Tibial nerve (tissue), 4 donors: ENCODE results near the gene ERVV-1. TPM values are rescaled to one million over a fixed set of nuclear protein-coding genes. Genes with fewer than 3 reads are reported as not detected.
"Not testable (repeated sequence)": the region's sequence is repeated elsewhere in the genome, so short reads cannot be mapped to it uniquely, and the experiment has no call there.

Source experiments
- DNase-seq, 2 donors: peaks; one replicate each; pipeline ENCODE4 v3.0.0-alpha.2; 2019; ENCODE audit warnings: low spot score in 2 of 2
- H3K27ac ChIP-seq, 4 donors: fragments of 200-600 bp; sonication (generic) in 3 of 4; one replicate each; pipeline ENCODE4 v1.5.1; 2017 to 2019; ENCODE audit warnings: mild to moderate bottlenecking in 1 of 4
- H3K27me3 ChIP-seq, 2 donors: fragments of 200-600 bp; sonication (generic) in 1 of 2; one replicate each; pipeline versions ENCODE4 v1.5.1 to v1.6.0; 2017 to 2019
- H3K36me3 ChIP-seq, 3 donors: fragments of 200-600 bp; sonication (generic); one replicate each; pipeline ENCODE4 v1.5.1; 2018 to 2019
- H3K4me1 ChIP-seq, 4 donors: fragments of 200-600 bp; sonication (generic) in 3 of 4; one replicate each; pipeline ENCODE4 v1.5.1; 2017 to 2019
- H3K4me3 ChIP-seq, 4 donors: fragments of 200-600 bp; sonication (generic) in 3 of 4; one replicate each; pipeline ENCODE4 v1.5.1; 2017 to 2019; ENCODE audit warnings: mild to moderate bottlenecking in 1 of 4, moderate library complexity in 1 of 4
- H3K9me3 ChIP-seq, 4 donors: fragments of 200-600 bp; sonication (generic) in 3 of 4; one replicate each; pipeline ENCODE4 v1.5.1; 2017 to 2019
- EP300 ChIP-seq, 2 donors: sonication (generic); formaldehyde crosslinking; IDR thresholded peaks; one replicate each; pipeline ENCODE4 v1.6.1; 2017; ENCODE audit warnings: antibody characterized with exemption in 2 of 2, mild to moderate bottlenecking in 1 of 2
- POLR2A ChIP-seq, 2 donors: fragments of 450-650 bp; IDR thresholded peaks; one replicate each; pipeline ENCODE4 v1.6.1; 2017; ENCODE audit warnings: antibody characterized with exemption in 2 of 2, mild to moderate bottlenecking in 2 of 2, moderate library complexity in 2 of 2
- WGBS, 2 donors: methylation state at CpG; one replicate each; pipeline ENCODE4 v1.1.5; 2018; 5-methylcytosine and 5-hydroxymethylcytosine counted together
- total RNA-seq, 4 donors: library from RNA; depleted of rRNA; stranded (reverse); fragments of >200 nt; gene quantifications; one replicate each; pipeline ENCODE4 v1.1.0, GENCODE V29; 2016
- TF ChIP-seq, protein P1 (sequence below), 5 experiments: fragments of 200-600 bp in 3 of 5; fragments of 450-650 bp in 2 of 5; sonication (generic) in 3 of 5; IDR thresholded peaks; one replicate each; pipeline ENCODE4 v1.5.1; 2016 to 2019; ENCODE audit warnings: antibody characterized with exemption in 5 of 5, mild to moderate bottlenecking in 3 of 5, moderate library complexity in 2 of 5

The ERVV-1 gene, protein sequence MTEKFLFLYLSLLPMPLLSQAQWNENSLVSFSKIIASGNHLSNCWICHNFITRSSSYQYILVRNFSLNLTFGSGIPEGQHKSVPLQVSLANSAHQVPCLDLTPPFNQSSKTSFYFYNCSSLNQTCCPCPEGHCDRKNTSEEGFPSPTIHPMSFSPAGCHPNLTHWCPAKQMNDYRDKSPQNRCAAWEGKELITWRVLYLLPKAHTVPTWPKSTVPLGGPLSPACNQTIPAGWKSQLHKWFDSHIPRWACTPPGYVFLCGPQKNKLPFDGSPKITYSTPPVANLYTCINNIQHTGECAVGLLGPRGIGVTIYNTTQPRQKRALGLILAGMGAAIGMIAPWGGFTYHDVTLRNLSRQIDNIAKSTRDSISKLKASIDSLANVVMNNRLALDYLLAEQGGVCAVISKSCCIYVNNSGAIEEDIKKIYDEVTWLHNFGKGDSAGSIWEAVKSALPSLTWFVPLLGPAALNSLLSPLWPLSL
- not detected for total RNA-seq

DNA sequence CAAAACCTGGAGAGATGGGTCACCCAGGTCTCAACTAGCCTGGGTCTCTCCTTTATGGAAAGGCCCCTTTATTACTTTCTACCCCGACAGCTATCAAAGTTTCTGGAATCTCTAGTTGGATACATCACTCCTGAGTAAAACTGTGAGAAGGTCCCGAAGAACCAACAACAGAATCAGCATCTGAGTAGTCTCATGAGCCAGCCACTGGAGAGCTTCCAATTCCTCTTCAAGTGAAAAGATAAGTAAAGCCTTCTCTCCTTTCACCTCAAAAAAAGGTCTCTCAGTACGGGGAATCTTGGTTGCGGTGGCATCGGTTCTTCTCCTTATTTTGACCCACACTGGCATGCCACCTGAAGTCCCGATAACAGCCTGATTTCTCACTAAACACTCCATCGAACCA lies at the start of gene ERVV-1:
Gene ERVV-1, plus strand, starts transcription at position 301 of the 400 bp plus-strand sequence. CDS start 170 bp downstream, outside the sequence.
- DNase-seq = no peak
- no peak within 1 kb of the TSS for H3K27ac ChIP-seq
- no peaks in the 10 kb centered on the region for H3K36me3 ChIP-seq
- 82 to 89% methylated on average over 7 of the region's 7 CpGs for WGBS, 2 donors
- TF ChIP-seq POLR2A (IDR thresholded peaks at IDR 0.05) (no peak), EP300 (IDR thresholded peaks at IDR 0.05) (no peak)
- TF ChIP-seq, protein P1, sequence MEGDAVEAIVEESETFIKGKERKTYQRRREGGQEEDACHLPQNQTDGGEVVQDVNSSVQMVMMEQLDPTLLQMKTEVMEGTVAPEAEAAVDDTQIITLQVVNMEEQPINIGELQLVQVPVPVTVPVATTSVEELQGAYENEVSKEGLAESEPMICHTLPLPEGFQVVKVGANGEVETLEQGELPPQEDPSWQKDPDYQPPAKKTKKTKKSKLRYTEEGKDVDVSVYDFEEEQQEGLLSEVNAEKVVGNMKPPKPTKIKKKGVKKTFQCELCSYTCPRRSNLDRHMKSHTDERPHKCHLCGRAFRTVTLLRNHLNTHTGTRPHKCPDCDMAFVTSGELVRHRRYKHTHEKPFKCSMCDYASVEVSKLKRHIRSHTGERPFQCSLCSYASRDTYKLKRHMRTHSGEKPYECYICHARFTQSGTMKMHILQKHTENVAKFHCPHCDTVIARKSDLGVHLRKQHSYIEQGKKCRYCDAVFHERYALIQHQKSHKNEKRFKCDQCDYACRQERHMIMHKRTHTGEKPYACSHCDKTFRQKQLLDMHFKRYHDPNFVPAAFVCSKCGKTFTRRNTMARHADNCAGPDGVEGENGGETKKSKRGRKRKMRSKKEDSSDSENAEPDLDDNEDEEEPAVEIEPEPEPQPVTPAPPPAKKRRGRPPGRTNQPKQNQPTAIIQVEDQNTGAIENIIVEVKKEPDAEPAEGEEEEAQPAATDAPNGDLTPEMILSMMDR (IDR thresholded peaks at IDR 0.05) = no peak
- H3K4me1 ChIP-seq = no peaks in the 10 kb centered on the region
- H3K27me3 ChIP-seq = peaks cover 0 to 4% of the 10 kb centered on the region in 2 donors
- peaks cover 0 to 18% (median 0%) of the 10 kb centered on the region in 4 donors for H3K9me3 ChIP-seq
- no peak within 1 kb of the TSS for H3K4me3 ChIP-seq

DNA sequence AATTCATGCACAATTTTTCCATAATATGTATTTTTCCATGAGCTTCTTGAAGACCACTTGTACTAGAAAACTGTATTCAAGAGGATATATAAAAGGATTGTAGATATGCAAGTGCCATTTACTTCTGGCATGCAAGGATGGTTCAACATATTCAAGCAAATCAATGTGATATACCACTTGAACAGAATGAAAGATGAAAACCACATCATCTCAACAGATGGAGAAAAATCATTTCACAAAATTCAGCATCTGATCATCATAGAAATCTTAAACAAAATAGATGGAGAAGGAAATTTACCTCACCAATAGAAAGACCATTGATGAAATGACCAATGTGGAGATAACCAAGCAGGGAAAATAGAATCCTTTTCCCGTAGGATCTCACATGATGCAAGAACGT lies 45.9 kb upstream of the ERVV-1 start:
- H3K27ac ChIP-seq = no peak overlapping the region
- WGBS, 2 donors = 94 to 96% methylated on average over 2 of the region's 2 CpGs
- H3K36me3 ChIP-seq = peaks cover 0 to 44% (median 4%) of the 10 kb centered on the region in 3 donors
- peaks cover 0 to 7% (median 3%) of the 10 kb centered on the region in 4 donors for H3K4me1 ChIP-seq
- TF ChIP-seq, protein P1 (IDR thresholded peaks at IDR 0.05) = no peak
- TF ChIP-seq EP300 (IDR thresholded peaks at IDR 0.05) = no peak
- TF ChIP-seq POLR2A (IDR thresholded peaks at IDR 0.05) = no peak
- H3K27me3 ChIP-seq = no peaks in the 10 kb centered on the region
- no peak overlapping the region for H3K4me3 ChIP-seq
- DNase-seq = no peak
- H3K9me3 ChIP-seq = peaks cover 0 to 27% (median 4%) of the 10 kb centered on the region in 4 donors

DNA sequence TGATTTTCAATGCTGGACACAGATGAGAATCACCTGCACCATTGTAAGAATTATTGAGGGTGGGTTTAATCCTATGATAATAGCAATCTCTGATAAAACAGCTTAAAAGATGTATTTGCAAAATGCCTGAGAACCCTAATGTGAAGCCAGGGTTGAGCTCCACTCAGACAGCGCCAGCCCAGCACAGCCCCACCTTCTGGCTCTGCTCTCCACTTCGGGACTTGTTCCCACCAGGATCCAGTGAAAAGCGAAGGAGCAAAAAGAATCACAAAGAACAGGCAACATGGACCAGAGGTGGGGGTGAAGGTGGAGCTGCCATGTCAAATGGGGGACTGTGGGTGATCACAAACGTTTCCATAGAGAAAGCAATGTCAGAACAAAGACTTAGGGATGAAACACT lies 32.4 kb upstream of the ERVV-1 start:
- no peaks in the 10 kb centered on the region for H3K4me1 ChIP-seq
- H3K4me3 ChIP-seq = no peak overlapping the region
- H3K9me3 ChIP-seq = peaks cover 0 to 19% (median 0%) of the 10 kb centered on the region in 4 donors
- TF ChIP-seq, protein P1 (IDR thresholded peaks at IDR 0.05) = no peak
- no peak for TF ChIP-seq POLR2A (IDR thresholded peaks at IDR 0.05)
- TF ChIP-seq EP300 (IDR thresholded peaks at IDR 0.05) = no peak
- peaks cover 0 to 65% (median 0%) of the 10 kb centered on the region in 3 donors for H3K36me3 ChIP-seq
- no peak for DNase-seq
- no peak overlapping the region for H3K27ac ChIP-seq
- H3K27me3 ChIP-seq = no peaks in the 10 kb centered on the region
- 48 to 49% methylated on average over 4 of the region's 4 CpGs for WGBS, 2 donors

DNA sequence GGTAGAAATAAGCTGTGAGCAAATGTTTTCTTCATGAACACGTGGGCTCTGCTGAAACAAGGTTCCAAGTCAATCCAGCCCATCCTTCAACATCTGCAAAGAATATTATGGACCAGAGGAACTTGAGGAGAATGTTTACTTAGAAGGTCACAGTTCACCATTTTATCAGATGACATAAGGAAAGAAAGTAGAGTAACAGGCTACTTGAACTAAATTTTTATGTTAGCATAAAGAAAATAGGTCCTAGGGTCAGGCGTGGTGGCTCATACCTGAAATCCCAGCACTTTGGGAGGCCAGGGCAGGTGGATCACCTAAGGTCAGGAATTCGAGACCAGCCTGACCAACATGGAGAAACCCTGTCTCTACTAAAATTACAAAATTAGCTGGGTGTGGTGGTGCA lies 30.6 kb upstream of the ERVV-1 start:
- H3K27me3 ChIP-seq, DNase-seq, H3K4me3 ChIP-seq, H3K4me1 ChIP-seq, H3K27ac ChIP-seq: not testable (repeated sequence)
- peaks cover 0 to 65% (median 0%) of the 10 kb centered on the region in 3 donors for H3K36me3 ChIP-seq
- peaks cover 0 to 19% (median 0%) of the 10 kb centered on the region in 4 donors for H3K9me3 ChIP-seq
- 66 to 68% methylated on average over 3 of the region's 3 CpGs for WGBS, 2 donors

DNA sequence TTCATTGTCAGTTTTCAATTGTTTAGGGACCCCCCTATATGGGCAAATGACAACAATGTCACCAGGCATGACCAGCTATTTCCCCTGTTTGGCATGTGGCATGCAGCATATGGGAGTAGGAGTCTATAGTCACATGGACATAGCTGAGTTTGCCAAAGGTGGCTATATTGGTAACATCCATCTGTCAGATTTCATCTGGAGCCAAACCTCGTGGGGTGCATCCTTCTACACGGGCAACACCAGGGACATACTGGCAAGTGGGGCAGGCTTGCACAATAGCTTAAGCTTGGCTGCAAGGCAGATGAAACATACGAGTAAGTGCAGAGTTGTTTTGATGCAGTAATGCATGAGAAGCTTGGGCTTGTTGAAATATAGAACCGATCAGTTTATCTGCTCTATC lies 26.5 kb upstream of the ERVV-1 start:
- H3K4me3 ChIP-seq = no peak overlapping the region
- peaks cover 0 to 66% (median 0%) of the 10 kb centered on the region in 3 donors for H3K36me3 ChIP-seq

More for the DNA sequence above, 26.5 kb upstream of the ERVV-1 start:
- H3K4me1 ChIP-seq = peaks cover 0 to 9% (median 2%) of the 10 kb centered on the region in 4 donors
- H3K27ac ChIP-seq = no peak overlapping the region
- DNase-seq = no peak
- no peaks in the 10 kb centered on the region for H3K27me3 ChIP-seq
- no peak for TF ChIP-seq POLR2A (IDR thresholded peaks at IDR 0.05)
- no peak for TF ChIP-seq EP300 (IDR thresholded peaks at IDR 0.05)
- TF ChIP-seq, protein P1 (IDR thresholded peaks at IDR 0.05) = no peak
- peaks cover 0 to 19% (median 0%) of the 10 kb centered on the region in 4 donors for H3K9me3 ChIP-seq
- WGBS, 2 donors = 88 to 90% methylated on average over 4 of the region's 4 CpGs
